GM18505 (cell line): ENCODE results near the gene TAF10.
A peak's percentile ranks its signal among the peaks of the same experiment; 100 is the strongest.

Experiments used
- ATAC-seq: cut with Tn5 transposase; IDR thresholded peaks from one replicate; pipeline ENCODE4 v1.9.1; 2021; ENCODE audit not compliant: unreplicated experiment
- POLR2A ChIP-seq: IDR thresholded peaks from 4 replicates; pipeline ENCODE4 v1.6.1; 2011; ENCODE audit warnings: borderline replicate concordance; ENCODE audit not compliant: insufficient read depth, insufficient read length; ENCODE audit errors: extremely low read depth

The TAF10 gene

DNA sequence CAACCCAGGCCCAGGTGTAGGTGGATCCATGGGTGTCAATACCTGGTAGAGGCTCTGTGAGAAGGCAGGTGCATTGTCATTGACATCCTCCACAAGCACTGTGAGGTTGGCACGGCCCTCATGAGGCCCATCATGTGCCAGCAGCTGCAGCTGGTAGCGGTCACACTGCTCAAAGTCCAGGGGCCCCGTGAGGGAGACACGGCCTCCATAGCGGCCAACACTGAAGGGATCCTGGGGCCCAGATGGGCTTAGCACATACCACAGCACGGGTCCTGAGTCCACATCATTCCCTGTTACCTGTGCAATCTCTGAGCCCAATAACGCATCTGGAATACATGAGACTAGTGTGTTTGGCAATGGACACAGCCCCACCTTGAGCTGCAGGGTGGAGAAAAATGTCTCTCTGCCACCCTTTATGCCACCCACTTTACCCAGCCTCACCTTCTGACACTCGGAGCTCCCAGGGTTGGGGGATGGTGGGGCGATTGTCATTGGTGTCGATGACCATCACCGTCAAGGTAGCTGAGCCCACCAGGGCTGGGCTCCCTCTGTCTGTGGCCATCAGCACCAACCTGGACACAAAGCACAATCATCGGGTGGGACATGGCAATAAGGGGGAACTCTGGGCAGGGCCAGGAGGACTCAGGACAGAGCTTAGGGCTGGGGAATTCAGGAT, 13.3 kb upstream of the TAF10 start:
- TF ChIP-seq POLR2A = no peak
- no peak for ATAC-seq

DNA sequence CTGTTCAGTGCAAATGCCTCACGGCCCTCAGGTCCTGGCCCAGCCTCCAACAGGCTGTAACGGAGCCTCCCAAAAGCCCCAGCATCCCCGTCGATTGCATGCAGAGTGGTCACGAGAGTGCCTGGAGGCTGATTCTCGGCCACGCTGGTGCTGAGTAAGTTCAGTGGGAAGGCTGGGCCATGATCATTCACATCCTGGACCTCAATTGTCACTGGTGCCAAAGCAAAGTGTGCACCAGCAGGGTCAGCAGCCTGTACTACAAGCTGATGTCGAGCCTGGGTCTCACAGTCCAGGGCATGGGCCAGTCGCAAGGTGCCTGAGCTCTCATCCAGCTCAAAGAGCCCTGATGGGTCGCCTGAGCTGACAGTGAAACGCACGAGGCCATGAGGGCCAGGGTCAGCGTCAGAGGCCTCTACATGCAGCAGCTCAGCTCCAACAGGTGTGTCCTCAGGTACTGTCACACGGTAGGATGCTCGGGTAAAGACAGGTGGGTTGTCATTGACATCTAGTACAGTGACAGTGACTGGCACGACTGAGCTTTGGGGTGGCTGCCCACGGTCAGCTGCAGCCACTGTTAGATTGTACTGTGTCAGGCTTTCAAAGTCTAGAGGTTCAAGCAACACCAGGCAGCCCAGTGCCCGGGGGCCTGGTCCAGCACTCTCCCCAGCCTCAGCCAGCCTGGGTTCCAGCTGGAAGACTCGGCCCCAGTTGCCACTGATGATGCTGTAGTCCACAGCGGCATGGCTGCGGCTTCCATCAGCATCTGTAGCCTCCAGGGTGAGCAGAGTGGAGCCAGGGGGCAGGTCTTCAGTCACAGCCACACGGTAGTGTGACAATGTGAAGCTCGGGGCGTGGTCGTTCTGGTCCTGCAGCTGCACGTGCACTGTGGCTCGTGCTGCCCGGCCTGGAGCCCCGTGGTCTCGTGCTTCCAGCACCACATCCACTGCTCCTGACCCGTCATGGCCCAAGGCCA, 11.7 kb upstream of the TAF10 start:
- no peak for TF ChIP-seq POLR2A
- ATAC-seq = no peak

DNA sequence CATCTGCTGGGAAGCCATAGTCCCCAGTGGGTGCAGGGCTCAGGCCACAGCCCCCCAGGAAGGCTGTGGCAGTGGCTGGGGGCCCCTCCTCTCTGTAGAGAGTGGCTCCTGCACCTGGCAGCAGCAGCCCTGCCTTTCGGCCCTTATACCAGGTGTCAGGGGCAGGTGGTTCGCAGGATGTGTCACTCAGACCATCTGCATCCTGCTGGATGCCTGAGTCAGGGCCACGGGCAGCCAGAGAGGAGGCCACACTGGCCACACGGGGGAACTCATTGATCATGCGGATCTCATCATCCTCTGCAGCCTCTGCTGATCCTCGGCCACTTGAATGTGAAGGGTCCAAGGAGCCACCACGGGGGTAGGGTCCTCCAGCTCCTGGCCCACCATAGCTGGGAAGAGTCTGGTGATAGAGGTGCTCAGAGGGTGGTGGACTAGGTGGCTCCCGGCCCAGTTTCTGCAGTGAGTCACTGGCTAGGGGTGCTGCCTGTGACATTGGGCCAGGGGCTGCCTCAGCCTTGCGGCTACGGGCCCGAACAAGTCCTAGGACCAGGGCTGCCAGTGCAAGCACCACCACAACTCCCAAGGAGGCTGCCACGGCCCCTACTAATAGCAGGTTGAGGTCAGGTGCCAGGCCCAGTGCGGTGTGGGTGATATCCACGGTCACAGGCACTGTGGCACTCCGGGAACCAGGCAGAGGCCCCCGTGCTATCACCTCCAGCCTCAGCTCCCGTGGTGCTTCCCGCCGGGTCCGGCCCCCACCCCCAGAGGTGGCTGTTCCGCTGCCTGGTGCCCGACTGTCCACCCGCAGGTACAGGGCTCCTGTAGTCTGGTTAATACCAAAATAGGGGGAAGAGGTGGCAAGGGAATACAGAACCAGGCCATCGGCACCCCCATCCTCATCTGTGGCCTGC, 10.5 kb upstream of the TAF10 start:
- TF ChIP-seq POLR2A = no peak
- no peak for ATAC-seq

DNA sequence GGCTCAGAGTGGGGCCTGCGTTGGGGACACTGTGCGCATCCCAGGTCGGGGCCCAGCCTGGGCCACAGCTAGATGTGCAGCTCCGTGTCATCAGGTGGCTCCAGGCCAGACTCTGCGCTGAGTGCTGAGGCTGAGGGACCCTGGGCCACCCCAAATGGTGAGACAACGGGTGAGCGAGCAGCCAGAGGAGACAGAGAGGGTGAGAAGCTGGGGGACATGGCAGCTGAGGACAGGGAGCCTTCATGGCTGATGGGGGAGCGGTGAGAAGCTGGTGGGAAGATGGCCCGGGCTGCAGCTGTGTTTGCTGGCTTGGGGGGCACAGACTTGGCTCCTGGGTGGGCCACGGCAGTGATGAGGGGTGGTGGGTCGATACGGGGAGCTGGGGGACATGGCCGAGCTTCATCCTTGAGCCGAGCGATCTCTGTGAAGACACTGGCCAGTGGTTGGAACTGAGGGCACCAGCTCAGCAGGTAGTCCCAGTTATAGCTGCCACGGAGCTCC, 9.7 kb upstream of the TAF10 start:
- no peak for ATAC-seq
- no peak for TF ChIP-seq POLR2A

DNA sequence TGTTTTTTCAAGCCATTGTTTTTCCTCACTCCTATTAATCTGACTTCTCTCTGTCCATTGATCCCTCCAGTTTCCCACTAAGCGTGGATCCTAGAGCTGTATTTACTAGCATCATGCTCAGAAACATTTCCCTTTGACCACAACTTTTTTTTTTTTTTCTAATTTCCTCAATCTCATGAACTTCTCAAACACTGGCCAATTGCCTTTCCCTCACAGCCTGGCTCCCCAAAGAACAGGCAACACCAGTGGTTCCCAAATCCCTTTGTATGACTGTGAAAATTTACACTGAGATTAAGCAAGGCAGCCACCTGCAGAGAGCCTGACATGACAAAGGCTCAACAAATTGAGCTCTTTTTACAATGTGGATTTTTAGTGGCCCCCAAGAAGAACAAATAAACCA, 8.6 kb upstream of the TAF10 start:
- TF ChIP-seq POLR2A = no peak
- no peak for ATAC-seq

DNA sequence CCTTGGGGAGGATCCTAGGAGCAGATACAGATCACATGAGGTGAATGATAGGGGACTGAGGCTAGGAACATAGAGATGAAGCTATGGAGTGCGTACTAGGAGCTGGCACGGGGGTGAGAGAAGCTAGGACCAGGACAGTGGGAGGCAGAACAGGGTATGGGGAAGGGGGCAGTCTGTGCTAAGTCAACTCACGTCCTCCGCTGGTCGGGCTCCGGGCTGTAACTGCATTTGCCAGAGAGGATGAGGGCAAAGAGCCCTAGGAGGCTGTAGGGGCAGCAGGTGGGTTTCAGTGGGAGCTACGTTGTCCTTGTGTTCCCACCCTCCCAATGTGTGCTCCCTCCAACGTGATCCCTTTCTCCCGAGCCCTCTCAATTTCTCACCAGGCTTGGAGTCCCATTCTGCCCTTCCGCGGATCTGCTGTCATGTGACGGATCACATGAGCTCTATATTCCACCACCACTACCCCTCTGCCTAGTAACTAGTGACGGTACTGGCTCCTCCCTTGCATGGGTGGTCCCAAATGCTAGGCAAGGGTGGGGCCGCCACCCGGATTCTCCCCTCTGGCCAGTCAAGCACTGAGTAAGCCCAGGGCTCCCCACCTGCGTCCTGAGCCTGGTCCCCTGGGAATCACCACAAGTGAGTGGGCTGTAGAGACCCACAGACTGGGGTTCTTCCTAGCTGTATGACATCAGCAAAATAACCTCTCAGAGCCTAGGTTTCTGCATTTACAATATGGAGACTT, 7.2 kb upstream of the TAF10 start, which contains the start of gene TPP1:
Gene TPP1 (minus strand): TSS at position 419 of the 742 bp plus-strand sequence. CDS start 22 bp downstream, at position 397.
- ATAC-seq = peak; percentile 97
- TF ChIP-seq POLR2A = peak; percentile 86

DNA sequence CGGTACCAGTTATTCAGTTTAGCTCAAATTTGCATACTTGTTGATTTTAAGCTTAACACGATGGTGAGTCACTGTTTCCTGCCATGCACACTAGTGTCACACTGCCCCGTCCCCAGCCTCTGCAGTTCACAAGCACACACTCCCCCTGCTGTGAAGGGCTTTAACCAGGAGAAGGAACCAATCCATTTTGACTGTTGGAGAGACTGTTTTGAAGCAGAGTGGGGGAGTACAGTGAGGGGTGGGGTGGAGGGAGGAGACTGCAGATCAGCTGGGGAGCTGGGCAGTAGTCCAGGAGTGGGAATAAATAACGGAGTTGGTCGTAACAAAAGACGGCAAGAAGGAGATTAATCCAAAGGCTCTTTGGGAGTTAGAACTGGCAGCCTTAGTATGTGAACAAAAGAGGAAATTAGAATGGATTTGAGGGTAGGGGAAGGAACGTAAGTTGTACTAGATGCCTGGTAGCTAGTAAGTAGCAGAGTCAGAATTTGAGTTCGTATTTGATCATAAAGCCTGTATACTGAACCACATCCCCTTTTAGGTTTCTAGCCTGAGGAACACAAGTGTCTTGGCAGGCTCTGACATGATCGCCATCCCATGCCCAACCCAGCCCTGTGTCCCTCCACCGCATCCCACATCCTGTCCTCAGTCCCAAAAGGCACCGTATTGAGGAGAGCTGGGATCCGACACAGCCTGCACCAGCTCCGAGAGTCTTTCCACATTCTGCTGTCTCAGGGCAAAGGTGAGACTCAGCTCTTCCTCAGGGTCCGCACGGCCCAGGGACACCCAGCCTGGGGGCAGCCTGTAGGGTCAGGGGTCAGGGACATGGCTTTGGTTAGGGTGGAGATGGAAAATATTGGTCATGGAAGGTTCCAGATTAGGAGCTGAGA, 6.3 kb upstream of the TAF10 start:
- no peak for ATAC-seq
- TF ChIP-seq POLR2A = peak; percentile 22

DNA sequence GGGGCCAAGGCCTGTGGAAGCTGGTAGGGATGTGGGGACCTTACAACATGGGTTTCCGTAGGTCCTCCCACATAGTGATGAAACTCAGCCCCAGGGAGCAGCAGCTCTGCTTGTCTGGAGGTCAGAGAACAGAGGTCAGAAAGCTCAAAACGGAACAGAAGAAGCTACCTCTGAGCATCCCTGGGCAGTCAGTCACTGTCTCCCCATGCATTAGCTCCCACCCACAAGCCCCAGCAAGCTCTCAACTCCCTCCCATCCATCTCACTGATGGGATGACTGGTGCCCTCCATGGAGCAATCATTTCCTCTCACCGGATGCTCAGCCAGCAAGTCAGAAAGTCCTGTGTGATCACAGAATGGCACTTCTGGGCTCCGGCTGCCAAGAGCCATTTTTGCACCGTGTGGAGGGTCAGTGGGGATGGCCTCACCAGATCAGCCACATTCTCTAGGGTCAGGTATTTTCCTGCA, 5.3 kb upstream of the TAF10 start:
- TF ChIP-seq POLR2A = no peak

DNA sequence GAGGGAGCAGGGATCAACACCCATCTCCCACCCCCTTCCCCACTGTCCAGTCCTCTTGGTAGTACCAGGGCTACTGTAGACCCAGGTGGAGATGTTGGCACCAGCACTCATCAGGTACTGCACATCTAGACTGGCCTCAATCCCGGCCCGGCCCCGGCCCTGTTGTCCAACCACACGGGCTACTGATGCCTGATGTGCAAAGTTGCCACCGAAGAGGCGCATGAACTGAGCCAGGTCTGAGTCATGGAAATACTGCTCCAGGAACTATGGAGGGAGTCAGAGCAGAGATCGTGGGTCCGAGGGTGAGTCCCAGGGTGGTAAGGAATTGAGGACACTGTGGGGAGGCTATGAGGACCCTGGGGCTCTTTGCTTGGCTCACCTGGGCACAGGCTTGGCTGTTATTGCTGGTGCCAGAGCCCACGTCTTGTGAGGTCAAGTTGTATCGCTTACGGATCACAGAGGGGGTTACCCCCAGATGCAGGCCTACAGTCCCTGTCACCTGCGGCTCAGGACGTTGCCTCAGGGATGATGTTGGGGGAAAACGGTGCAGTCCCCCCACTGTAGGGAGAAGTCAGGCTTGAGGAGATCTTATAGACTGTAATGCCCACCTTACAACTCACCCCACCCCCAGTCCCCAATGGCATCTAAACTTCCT, 4.7 kb upstream of the TAF10 start:
- TF ChIP-seq POLR2A = no peak
- ATAC-seq = no peak

More for the DNA sequence above, 5.3 kb upstream of the TAF10 start:
- no peak for ATAC-seq

DNA sequence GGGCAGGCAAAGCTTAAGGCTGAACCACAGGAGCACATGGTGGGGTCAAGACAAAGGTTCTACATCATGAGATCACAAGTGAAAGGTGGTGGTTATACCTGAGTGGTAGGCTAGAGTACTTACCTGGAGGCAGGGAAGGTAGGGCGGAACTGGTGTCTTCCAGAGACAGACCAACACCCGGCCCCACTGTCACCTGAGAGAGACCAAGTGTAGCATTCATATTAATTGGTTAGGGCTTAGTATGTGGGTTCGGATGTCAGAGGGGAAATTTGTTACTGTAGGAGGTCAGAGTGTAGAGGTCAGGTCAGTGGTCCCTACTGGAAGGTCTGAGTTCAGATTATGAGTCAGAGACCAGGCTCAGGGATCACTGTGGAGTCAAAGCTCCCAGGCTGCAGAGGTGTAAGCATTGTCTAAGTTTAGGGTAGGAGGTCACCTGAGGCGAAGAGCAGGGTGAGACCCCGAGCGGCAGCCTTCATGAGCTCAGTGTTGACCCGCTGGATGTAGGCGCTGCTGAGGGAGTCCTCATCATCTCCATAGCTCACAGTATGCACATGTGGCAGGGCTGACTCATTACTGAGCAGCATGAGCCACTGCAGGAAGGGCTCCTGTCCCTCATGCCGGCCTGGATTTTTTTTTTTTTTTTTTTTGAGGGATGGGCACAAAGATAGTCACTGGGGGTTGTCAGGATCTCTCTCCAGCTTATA, 4.0 kb upstream of the TAF10 start:
- no peak for ATAC-seq
- no peak for TF ChIP-seq POLR2A
